ENCODE results near the gene CD7.
"Not testable (repeated sequence)": the region's sequence is repeated elsewhere in the genome, so short reads cannot be mapped to it uniquely, and the experiment has no call there.

The CD7 gene

GRCh38 chr17:82317394-82318168, at the start of gene CD7:
Gene CD7, minus strand, starts transcription at chr17:82317608. Its CDS starts 113 bp downstream, at chr17:82317495.
- DNase-seq, result no peak

GRCh38 chr17:82366749-82367148, 49.3 kb upstream of the CD7 start:
- DNase-seq, result peak; percentile 82

GRCh38 chr17:82365606-82366295, 48.3 kb upstream of the CD7 start:
- no peak for DNase-seq

GRCh38 chr17:82361885-82362633, 44.7 kb upstream of the CD7 start:
- DNase-seq, result no peak

- not testable (repeated sequence) for DNase-seq
Measured at GRCh38 chr17:82359451-82360074, 42.2 kb upstream of the CD7 start.

- DNase-seq, result no peak
Measured at GRCh38 chr17:82358465-82359350, 41.3 kb upstream of the CD7 start, which contains the start of gene TEX19. Gene TEX19, plus strand, starts transcription at chr17:82359247. Its CDS starts 2,904 bp downstream, at chr17:82362151.

GRCh38 chr17:82357394-82357793, 40.0 kb upstream of the CD7 start:
- no peak for DNase-seq

- DNase-seq, result no peak
Measured at GRCh38 chr17:82356845-82357355, 39.5 kb upstream of the CD7 start.

GRCh38 chr17:82355770-82356427, 38.5 kb upstream of the CD7 start:
- DNase-seq, result no peak

GRCh38 chr17:82354804-82355308, 37.4 kb upstream of the CD7 start:
- DNase-seq, result no peak

GRCh38 chr17:82353484-82353883, 36.1 kb upstream of the CD7 start:
- DNase-seq, result no peak

- no peak for DNase-seq
Measured at GRCh38 chr17:82351713-82352488, 34.5 kb upstream of the CD7 start.

- no peak for DNase-seq
Measured at GRCh38 chr17:82351254-82351712, 33.9 kb upstream of the CD7 start.

- DNase-seq, result no peak
Measured at GRCh38 chr17:82350182-82351030, 33.0 kb upstream of the CD7 start.

- DNase-seq, result no peak
Measured at GRCh38 chr17:82349287-82349701, 31.9 kb upstream of the CD7 start.

- no peak for DNase-seq
Measured at GRCh38 chr17:82348866-82349265, 31.5 kb upstream of the CD7 start.

- no peak for DNase-seq
Measured at GRCh38 chr17:82348434-82348833, 31.0 kb upstream of the CD7 start.

- DNase-seq, result not testable (repeated sequence)
Measured at GRCh38 chr17:82347994-82348393, 30.6 kb upstream of the CD7 start.

Data from NCI-H187 treated with DMSO at 0.1 percent for 48 hours (cell line).